ENCODE data around the gene GDAP1L1.

DNA sequence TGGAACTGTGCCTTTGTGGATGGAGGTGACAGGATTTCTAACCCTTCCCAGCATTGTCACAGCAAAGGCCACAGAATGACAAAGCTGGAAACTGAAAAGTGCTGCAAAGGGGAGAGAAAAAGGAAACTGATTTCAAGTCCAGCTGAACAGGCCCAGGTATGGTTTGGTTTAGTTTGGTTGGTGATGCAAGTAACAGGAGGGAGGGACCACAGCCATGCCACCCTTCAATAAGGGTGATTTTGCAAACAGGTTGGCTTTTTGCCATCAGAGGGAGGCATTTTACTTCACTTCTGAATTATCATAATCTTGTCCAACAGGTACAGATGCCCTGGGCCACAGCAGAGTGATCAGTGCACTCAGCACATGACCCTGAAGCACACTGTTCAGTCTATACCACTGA is 57.3 kb downstream of the GDAP1L1 start:
- TF ChIP-seq POLR2AphosphoS5 (IDR thresholded peaks at IDR 0.05) (no peak), POLR2A (IDR thresholded peaks at IDR 0.05) (no peak)
- TF ChIP-seq, protein P1, sequence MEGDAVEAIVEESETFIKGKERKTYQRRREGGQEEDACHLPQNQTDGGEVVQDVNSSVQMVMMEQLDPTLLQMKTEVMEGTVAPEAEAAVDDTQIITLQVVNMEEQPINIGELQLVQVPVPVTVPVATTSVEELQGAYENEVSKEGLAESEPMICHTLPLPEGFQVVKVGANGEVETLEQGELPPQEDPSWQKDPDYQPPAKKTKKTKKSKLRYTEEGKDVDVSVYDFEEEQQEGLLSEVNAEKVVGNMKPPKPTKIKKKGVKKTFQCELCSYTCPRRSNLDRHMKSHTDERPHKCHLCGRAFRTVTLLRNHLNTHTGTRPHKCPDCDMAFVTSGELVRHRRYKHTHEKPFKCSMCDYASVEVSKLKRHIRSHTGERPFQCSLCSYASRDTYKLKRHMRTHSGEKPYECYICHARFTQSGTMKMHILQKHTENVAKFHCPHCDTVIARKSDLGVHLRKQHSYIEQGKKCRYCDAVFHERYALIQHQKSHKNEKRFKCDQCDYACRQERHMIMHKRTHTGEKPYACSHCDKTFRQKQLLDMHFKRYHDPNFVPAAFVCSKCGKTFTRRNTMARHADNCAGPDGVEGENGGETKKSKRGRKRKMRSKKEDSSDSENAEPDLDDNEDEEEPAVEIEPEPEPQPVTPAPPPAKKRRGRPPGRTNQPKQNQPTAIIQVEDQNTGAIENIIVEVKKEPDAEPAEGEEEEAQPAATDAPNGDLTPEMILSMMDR (IDR thresholded peaks at IDR 0.05) = no peak
